ENCODE data around the gene SLC25A42.

The SLC25A42 gene

DNA sequence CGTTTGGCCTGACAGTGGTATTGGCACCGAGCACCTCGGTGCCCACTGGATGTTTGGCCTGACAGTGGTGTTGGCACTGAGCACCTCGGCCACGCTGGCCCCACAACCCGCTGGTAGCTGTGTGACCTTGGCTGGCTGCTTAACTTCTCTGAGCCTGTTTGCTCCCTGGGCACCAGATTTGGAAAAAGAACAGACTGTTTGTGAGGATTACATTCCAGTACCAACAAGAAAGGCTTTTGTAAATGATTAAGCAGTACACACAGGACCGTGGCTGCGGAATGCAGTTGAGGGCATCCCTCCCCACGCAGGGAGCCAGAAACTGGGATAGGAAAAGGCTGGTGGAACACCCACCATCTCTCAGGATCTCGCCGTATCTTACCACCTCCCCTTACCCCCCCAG is 31.9 kb downstream of the SLC25A42 start:
- H3K9ac ChIP-seq (ENCODE audit: low read length): no peak overlapping the region
- H3K79me2 ChIP-seq (ENCODE audit: low read length): peaks cover 14% of the 10 kb centered on the region
- H3K9me3 ChIP-seq (replicated peaks; ENCODE audit: insufficient read depth, low read length): no peaks in the 10 kb centered on the region
- H3K4me1 ChIP-seq (ENCODE audit: low read length): no peaks in the 10 kb centered on the region
- no peak for TF ChIP-seq CTCF (IDR thresholded peaks at IDR 0.05; ENCODE audit: low read length)
- no peak for TF ChIP-seq EZH2 (optimal IDR thresholded peaks at IDR 0.05; ENCODE audit: low read depth, low read length)
- no peak for TF ChIP-seq EZH2phosphoT487 (IDR thresholded peaks at IDR 0.05; ENCODE audit: low read length)
- no peak overlapping the region for H2AFZ ChIP-seq (ENCODE audit: low read length)
- no peaks in the 10 kb centered on the region for H4K20me1 ChIP-seq (ENCODE audit: insufficient read depth, low read length)
- H3K27me3 ChIP-seq (replicated peaks; ENCODE audit: insufficient read depth, low read length): no peaks in the 10 kb centered on the region
- H3K27ac ChIP-seq (ENCODE audit: low read length): no peak overlapping the region
- no peaks in the 10 kb centered on the region for H3F3A ChIP-seq (ENCODE audit: insufficient read depth, low read length)
- H3K36me3 ChIP-seq (replicated peaks; ENCODE audit: insufficient read depth, low read length): no peaks in the 10 kb centered on the region
- no peak overlapping the region for H3K4me3 ChIP-seq (ENCODE audit: low read length)
- H3K9me2 ChIP-seq (replicated peaks; ENCODE audit: insufficient read depth, low read length): no peaks in the 10 kb centered on the region
- H3K4me2 ChIP-seq (ENCODE audit: low read depth, low read length): no peak overlapping the region
- DNase-seq: no peak

GRCh38 chr19:19096641-19097627 is 33.1 kb downstream of the SLC25A42 start:
- no peaks in the 10 kb centered on the region for H4K20me1 ChIP-seq (ENCODE audit: insufficient read depth, low read length)
- TF ChIP-seq CTCF (IDR thresholded peaks at IDR 0.05; ENCODE audit: low read length) (no peak), EZH2phosphoT487 (IDR thresholded peaks at IDR 0.05; ENCODE audit: low read length) (no peak), EZH2 (optimal IDR thresholded peaks at IDR 0.05; ENCODE audit: low read depth, low read length) (no peak)
- H3K27me3 ChIP-seq (replicated peaks; ENCODE audit: insufficient read depth, low read length): no peaks in the 10 kb centered on the region
- no peaks in the 10 kb centered on the region for H3K9me3 ChIP-seq (replicated peaks; ENCODE audit: insufficient read depth, low read length)
- no peak overlapping the region for H3K4me3 ChIP-seq (ENCODE audit: low read length)
- H2AFZ ChIP-seq (ENCODE audit: low read length): no peak overlapping the region
- no peak overlapping the region for H3K27ac ChIP-seq (ENCODE audit: low read length)
- no peaks in the 10 kb centered on the region for H3K36me3 ChIP-seq (replicated peaks; ENCODE audit: insufficient read depth, low read length)
- no peaks in the 10 kb centered on the region for H3F3A ChIP-seq (ENCODE audit: insufficient read depth, low read length)
- no peaks in the 10 kb centered on the region for H3K4me1 ChIP-seq (ENCODE audit: low read length)
- no peaks in the 10 kb centered on the region for H3K9me2 ChIP-seq (replicated peaks; ENCODE audit: insufficient read depth, low read length)
- no peak overlapping the region for H3K4me2 ChIP-seq (ENCODE audit: low read depth, low read length)
- H3K79me2 ChIP-seq (ENCODE audit: low read length): peaks cover 9% of the 10 kb centered on the region; the same call in 1 of the 2 replicates
- H3K9ac ChIP-seq (ENCODE audit: low read length): no peak overlapping the region
- no peak for DNase-seq

- Histone ChIP-seq H3K9me2 (replicated peaks; ENCODE audit: insufficient read depth, low read length) (no peaks in the 10 kb centered on the region), H3K4me3 (ENCODE audit: low read length) (no peak overlapping the region), H3K4me2 (ENCODE audit: low read depth, low read length) (no peak overlapping the region), H3K27me3 (replicated peaks; ENCODE audit: insufficient read depth, low read length) (no peaks in the 10 kb centered on the region), H3K9ac (ENCODE audit: low read length) (no peak overlapping the region), H3K4me1 (ENCODE audit: low read length) (no peaks in the 10 kb centered on the region), H3K27ac (ENCODE audit: low read length) (no peak overlapping the region), H3F3A (ENCODE audit: insufficient read depth, low read length) (no peaks in the 10 kb centered on the region), H2AFZ (ENCODE audit: low read length) (no peak overlapping the region), H3K9me3 (replicated peaks; ENCODE audit: insufficient read depth, low read length) (no peaks in the 10 kb centered on the region), H3K79me2 (ENCODE audit: low read length) (no peaks in the 10 kb centered on the region), H4K20me1 (ENCODE audit: insufficient read depth, low read length) (no peaks in the 10 kb centered on the region), H3K36me3 (replicated peaks; ENCODE audit: insufficient read depth, low read length) (no peaks in the 10 kb centered on the region)
- no peak for TF ChIP-seq CTCF (IDR thresholded peaks at IDR 0.05; ENCODE audit: low read length)
- no peak for TF ChIP-seq EZH2phosphoT487 (IDR thresholded peaks at IDR 0.05; ENCODE audit: low read length)
- no peak for TF ChIP-seq EZH2 (optimal IDR thresholded peaks at IDR 0.05; ENCODE audit: low read depth, low read length)
- no peak for DNase-seq
These were observed 34.4 kb downstream of the SLC25A42 start for GRCh38 chr19:19098084-19098702.
